NB4 (cell line): Measurements from ENCODE around the gene CLEC4M.
"Not testable (repeated sequence)": the region's sequence is repeated elsewhere in the genome, so short reads cannot be mapped to it uniquely, and the experiment has no call there.

Source experiments
- CTCF ChIP-seq: IDR thresholded peaks from one replicate; pipeline ENCODE4 v1.5.1; 2012; ENCODE audit warnings: low read depth, low read length
- MAX ChIP-seq: IDR thresholded peaks from 2 replicates; pipeline ENCODE4 v1.6.1; 2011; ENCODE audit warnings: low read depth, low read length
- POLR2A ChIP-seq: IDR thresholded peaks from 2 replicates; pipeline ENCODE4 v1.6.1; 2011; ENCODE audit warnings: mild to moderate bottlenecking; ENCODE audit not compliant: insufficient read length; ENCODE audit errors: extremely low read depth

- not testable (repeated sequence) for TF ChIP-seq MAX, CTCF, POLR2A
These were observed 53.0 kb downstream of the CLEC4M start for GRCh38 chr19:7816040-7816439.
